SU-DHL-6 (cell line): ENCODE data around the gene INO80E.

Source experiments
- CTCF ChIP-seq: fragments of 200-600 bp; sonication (generic); IDR thresholded peaks from one replicate; pipeline ENCODE4 v1.5.1; 2017; ENCODE audit warnings: antibody characterized with exemption, mild to moderate bottlenecking, low read length, moderate library complexity; ENCODE audit not compliant: insufficient read depth, poor library complexity, severe bottlenecking
- EZH2phosphoT487 ChIP-seq: fragments of 200-600 bp; sonication (generic), shearing (Covaris generic); conservative IDR thresholded peaks from 2 replicates; pipeline ENCODE4 v1.6.1; 2018; ENCODE audit warnings: mild to moderate bottlenecking, antibody characterized with exemption, low read length, moderate library complexity, mixed read lengths

GRCh38 chr16:29973384-29974246 lies 22.4 kb upstream of the INO80E start, which contains the start of gene TAOK2:
- TF ChIP-seq CTCF, result no peak
- TF ChIP-seq EZH2phosphoT487, result no peak
